Endothelial cell of umbilical vein (primary cell): ENCODE results near the gene BICRA. TPM values are rescaled to one million over a fixed set of nuclear protein-coding genes. Genes with fewer than 3 reads are reported as not detected.

Experiments
- BruUV-seq: library from RNA; stranded (reverse); fragments of 400-500 nt; replicated peaks from 2 replicates; lab custom pipeline; 2021; lab: Mats Ljungman, UMichigan
- CTCF ChIA-PET: fragments of 300-600, 350-600 bp; sonication (Branson Sonifier 250); formaldehyde crosslinking; loops from one replicate; lab custom pipeline; 2021; ENCODE audit warnings: antibody characterized with exemption, inconsistent platforms; lab: Charles Lee
- POLR2A ChIA-PET: fragments of 300-600, 350-600 bp; sonication (Branson Sonifier 250); formaldehyde crosslinking; loops from one replicate; lab custom pipeline; 2021; ENCODE audit warnings: antibody characterized with exemption, inconsistent platforms; lab: Charles Lee
- DNase-seq: peaks from one replicate; pipeline ENCODE4 v3.0.0-alpha.2; 2011; ENCODE audit warnings: low read depth, low spot score
- FAIRE-seq: peaks from 2 replicates; lab custom pipeline; 2011; peaks lifted over from hg19 to GRCh38; lab: Jason Lieb, UNC
- H2AFZ ChIP-seq: 2 replicates; pipeline ENCODE4 v1.6.0; 2012; ENCODE audit warnings: low read depth, low read length, control low read depth, inconsistent platforms
- H3K27ac ChIP-seq: 2 replicates; pipeline ENCODE4 v1.5.1; 2011; ENCODE audit warnings: low read depth, mild to moderate bottlenecking, control low read depth, low read length, moderate library complexity; ENCODE audit not compliant: insufficient read depth
- H3K27me3 ChIP-seq, 2 experiments: 2 replicates each; pipeline versions ENCODE4 v1.6.0 to v1.6.1; 2011; ENCODE audit warnings: low read length in 2 of 2, mixed read lengths in 1 of 2; ENCODE audit not compliant: control insufficient read depth in 2 of 2, insufficient read depth in 2 of 2
- H3K36me3 ChIP-seq, 2 experiments: 2 replicates in 1 of 2; 3 replicates in 1 of 2; pipeline ENCODE4 v1.5.1; 2011; ENCODE audit warnings: low read length in 2 of 2, mild to moderate bottlenecking in 1 of 2, moderate library complexity in 1 of 2; ENCODE audit not compliant: control insufficient read depth in 2 of 2, insufficient read depth in 2 of 2; ENCODE audit errors: extremely low read depth in 1 of 2
- H3K4me1 ChIP-seq: 3 replicates; pipeline ENCODE4 v1.5.1; 2011; ENCODE audit warnings: mild to moderate bottlenecking, low read length; ENCODE audit not compliant: control insufficient read depth, insufficient read depth; ENCODE audit errors: extremely low read depth
- H3K4me2 ChIP-seq: 2 replicates; pipeline ENCODE4 v1.6.1; 2011; ENCODE audit warnings: low read length, control low read depth, mixed read lengths; ENCODE audit not compliant: insufficient read depth
- H3K4me3 ChIP-seq, 3 experiments: fragments of 200-600 bp in 1 of 3; sonication (generic), shearing (Covaris generic) in 1 of 3; replicated peaks in 1 of 3; 2 replicates each; pipeline ENCODE4 v1.5.1; 2011 to 2016; ENCODE audit warnings: control low read depth in 3 of 3, low read length in 3 of 3, mild to moderate bottlenecking in 2 of 3, inconsistent platforms in 1 of 3, low read depth in 1 of 3, moderate library complexity in 1 of 3; ENCODE audit not compliant: insufficient read depth in 1 of 3
- H3K79me2 ChIP-seq: 2 replicates; pipeline ENCODE4 v1.6.0; 2012; ENCODE audit warnings: low read length, inconsistent platforms; ENCODE audit not compliant: control insufficient read depth, insufficient read depth
- H3K9ac ChIP-seq: replicated peaks from 2 replicates; pipeline ENCODE3; 2011; ENCODE audit warnings: low read length, control low read depth; ENCODE audit not compliant: insufficient read depth; ENCODE audit errors: extremely low read depth
- H3K9me1 ChIP-seq: replicated peaks from 3 replicates; pipeline ENCODE4 v1.6.0; 2011; ENCODE audit warnings: mild to moderate bottlenecking, low read length; ENCODE audit not compliant: control insufficient read depth, insufficient read depth; ENCODE audit errors: extremely low read depth
- H3K9me3 ChIP-seq: replicated peaks from 2 replicates; pipeline ENCODE4 v1.5.1; 2012; ENCODE audit warnings: low read length, inconsistent platforms; ENCODE audit not compliant: control insufficient read depth, insufficient read depth
- H4K20me1 ChIP-seq: replicated peaks from 2 replicates; pipeline ENCODE3; 2011; ENCODE audit warnings: mild to moderate bottlenecking, low read length; ENCODE audit not compliant: control insufficient read depth, insufficient read depth; ENCODE audit errors: extremely low read depth
- EZH2 ChIP-seq: IDR thresholded peaks from 2 replicates; pipeline ENCODE4 v1.6.1; 2012; ENCODE audit warnings: borderline replicate concordance, low read depth, mild to moderate bottlenecking, moderate library complexity, low read length, inconsistent platforms; ENCODE audit not compliant: severe bottlenecking
- FOS ChIP-seq: IDR thresholded peaks from 2 replicates; pipeline ENCODE4 v1.6.1; 2011; ENCODE audit warnings: mild to moderate bottlenecking, low read length, moderate library complexity, borderline replicate concordance; ENCODE audit not compliant: insufficient read depth
- GATA2 ChIP-seq: IDR thresholded peaks from 2 replicates; pipeline ENCODE4 v1.7.0; 2011; ENCODE audit warnings: low read depth, mild to moderate bottlenecking, moderate library complexity, mixed read lengths, low read length; ENCODE audit not compliant: insufficient read length, insufficient read depth
- JUN ChIP-seq: IDR thresholded peaks from 2 replicates; pipeline ENCODE4 v1.6.1; 2011; ENCODE audit warnings: borderline replicate concordance, low read depth; ENCODE audit not compliant: insufficient read length, insufficient read depth
- MYC ChIP-seq: IDR thresholded peaks from one replicate; pipeline ENCODE4 v1.6.1; 2011; ENCODE audit warnings: mild to moderate bottlenecking, low read depth, low read length
- POLR2A ChIP-seq: IDR thresholded peaks from 2 replicates; pipeline ENCODE4 v1.6.1; 2012; ENCODE audit warnings: low read depth, mild to moderate bottlenecking, control low read depth, low read length
- POLR2AphosphoS5 ChIP-seq: IDR thresholded peaks from 2 replicates; pipeline ENCODE4 v1.6.1; 2012; ENCODE audit warnings: low read depth, mild to moderate bottlenecking, control low read depth, low read length, moderate library complexity; ENCODE audit not compliant: insufficient read depth
- dilution Hi-C: fragments of 300-500 bp; cut with MboI; formaldehyde crosslinking; loops from one replicate; pipeline ENCODE4 v1.15.0; 2019; ENCODE audit warnings: low sequenced_read_pairs; ENCODE audit not compliant: extremely low pct_ligation_motif_present
- intact Hi-C: fragments of 100-400 bp; cut with micrococcal nuclease; formaldehyde crosslinking; loops from one replicate; pipeline ENCODE4 v1.10.0; 2022
- polyA plus RNA-seq, 4 experiments: library from polyadenylated mRNA; depleted of rRNA in 3 of 4; stranded (reverse) in 3 of 4; unstranded in 1 of 4; fragments of >200 nt; gene quantifications; 2 replicates each; pipeline versions ENCODE4 v1.2.1 to v1.2.3, GENCODE V29; 2011 to 2012; ENCODE audit warnings: missing spikeins in 1 of 4
- total RNA-seq: library from RNA; stranded (reverse); gene quantifications from 2 replicates; pipeline ENCODE4 v1.2.3, GENCODE V29; 2021
- TF ChIP-seq, protein P1 (sequence below): IDR thresholded peaks from 2 replicates; pipeline ENCODE4 v1.6.1; 2011; ENCODE audit not compliant: insufficient read depth, insufficient read length
- TF ChIP-seq, protein P2 (sequence below), 2 donors: IDR thresholded peaks; 1 replicate in 1 of 2; 2 replicates in 1 of 2; pipeline ENCODE4 v1.5.1; 2011; ENCODE audit warnings: low read length in 2 of 2, mild to moderate bottlenecking in 2 of 2, moderate library complexity in 2 of 2, control low read depth in 1 of 2, inconsistent platforms in 1 of 2, low read depth in 1 of 2; ENCODE audit not compliant: insufficient read depth in 1 of 2; ENCODE audit errors: extremely low read depth in 1 of 2

Gene BICRA
- total and polyA plus RNA-seq, 2 donors (not counting 3 experiments of a cell fraction or from before 2014, with no cell fraction given), result 3.8 to 20.5 TPM

- Histone ChIP-seq H2AFZ (no peak overlapping the region), H3K4me1 (peaks cover 2% of the 10 kb centered on the region), H3K27ac (no peak overlapping the region), H3K79me2 (peaks cover 42% of the 10 kb centered on the region), H3K4me2 (no peak overlapping the region), H3K4me3 (no peak overlapping the region), H3K9me1 (no peaks in the 10 kb centered on the region), H3K9ac (no peak overlapping the region), H3K36me3 (peaks cover 0 to 2% of the 10 kb centered on the region in 2 experiments), H3K9me3 (no peaks in the 10 kb centered on the region), H4K20me1 (no peaks in the 10 kb centered on the region), H3K27me3 (no peaks in the 10 kb centered on the region)
- intact Hi-C loops (no loop called here), dilution Hi-C loops (no loop called here)
- no TSS peak for BruUV-seq
- TF ChIP-seq POLR2A (no peak), FOS (no peak), POLR2AphosphoS5 (no peak), EZH2 (no peak), GATA2 (no peak), JUN (no peak), MYC (no peak)
- TF ChIP-seq, protein P1, sequence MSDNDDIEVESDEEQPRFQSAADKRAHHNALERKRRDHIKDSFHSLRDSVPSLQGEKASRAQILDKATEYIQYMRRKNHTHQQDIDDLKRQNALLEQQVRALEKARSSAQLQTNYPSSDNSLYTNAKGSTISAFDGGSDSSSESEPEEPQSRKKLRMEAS, result no peak
- TF ChIP-seq, protein P2, sequence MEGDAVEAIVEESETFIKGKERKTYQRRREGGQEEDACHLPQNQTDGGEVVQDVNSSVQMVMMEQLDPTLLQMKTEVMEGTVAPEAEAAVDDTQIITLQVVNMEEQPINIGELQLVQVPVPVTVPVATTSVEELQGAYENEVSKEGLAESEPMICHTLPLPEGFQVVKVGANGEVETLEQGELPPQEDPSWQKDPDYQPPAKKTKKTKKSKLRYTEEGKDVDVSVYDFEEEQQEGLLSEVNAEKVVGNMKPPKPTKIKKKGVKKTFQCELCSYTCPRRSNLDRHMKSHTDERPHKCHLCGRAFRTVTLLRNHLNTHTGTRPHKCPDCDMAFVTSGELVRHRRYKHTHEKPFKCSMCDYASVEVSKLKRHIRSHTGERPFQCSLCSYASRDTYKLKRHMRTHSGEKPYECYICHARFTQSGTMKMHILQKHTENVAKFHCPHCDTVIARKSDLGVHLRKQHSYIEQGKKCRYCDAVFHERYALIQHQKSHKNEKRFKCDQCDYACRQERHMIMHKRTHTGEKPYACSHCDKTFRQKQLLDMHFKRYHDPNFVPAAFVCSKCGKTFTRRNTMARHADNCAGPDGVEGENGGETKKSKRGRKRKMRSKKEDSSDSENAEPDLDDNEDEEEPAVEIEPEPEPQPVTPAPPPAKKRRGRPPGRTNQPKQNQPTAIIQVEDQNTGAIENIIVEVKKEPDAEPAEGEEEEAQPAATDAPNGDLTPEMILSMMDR (IDR thresholded peaks at IDR 0.05; ENCODE audit: extremely low read depth in 1 of 2, insufficient read depth in 1 of 2, low read depth in 1 of 2, low read length in 2 of 2), result no peak
- ChIA-PET POLR2A (no interaction called here), CTCF (interaction anchor here (1.5 kb wide), 2 partner anchors 48 to 225 kb away, joined by 3 to 5 read pairs; no protein-coding TSS in a partner anchor)
- FAIRE-seq (no peak), DNase-seq (no peak)
Observed at GRCh38 chr19:47661611-47662010, 52.7 kb downstream of the BICRA start.
